A549 (cell line): ENCODE results near the gene PYGO1. TPM values are rescaled to one million over a fixed set of nuclear protein-coding genes. Genes with fewer than 3 reads are reported as not detected.
"Not testable (repeated sequence)": the region's sequence is repeated elsewhere in the genome, so short reads cannot be mapped to it uniquely, and the experiment has no call there.

Source experiments
- ATAC-seq, 2 experiments: fragments of 200-7000 bp in 1 of 2; fragments of >200 bp in 1 of 2; cut with Nextera tagmentation in 1 of 2; cut with Tn5 transposase in 1 of 2; 3 replicates each; pipeline versions ENCODE4 v1.8.0 to v1.9.1; 2018 to 2020; ENCODE audit warnings: mild to moderate bottlenecking in 1 of 2, moderate library complexity in 1 of 2
- CTCF ChIA-PET: fragments of 300-600 bp; sonication (Branson Sonifier 250); formaldehyde crosslinking; extraction: SDS; loops from one replicate; lab custom pipeline; 2021; ENCODE audit warnings: antibody characterized with exemption, inconsistent platforms; lab: Yijun Ruan, JAX
- POLR2A ChIA-PET: fragments of 350-600 bp; formaldehyde crosslinking; extraction: SDS; loops from one replicate; lab custom pipeline; 2021; ENCODE audit warnings: antibody characterized with exemption, inconsistent platforms; lab: Yijun Ruan, JAX
- DNase-seq, 2 experiments: peaks; one replicate each; pipeline versions ENCODE4 v3.0.0 to v3.0.0-alpha.2; 2011 to 2016; ENCODE audit warnings: low read depth in 1 of 2, low spot score in 1 of 2
- FAIRE-seq: peaks from 2 replicates; lab custom pipeline; 2011; peaks lifted over from hg19 to GRCh38; lab: Jason Lieb, UNC
- H3K27ac ChIP-seq, 2 experiments: fragments of >200 bp; sonication (Bioruptor Twin); formaldehyde crosslinking; 3 replicates each; pipeline ENCODE4 v1.5.1; 2016 to 2017
- H3K4me1 ChIP-seq: fragments of >200 bp; sonication (Bioruptor Twin); formaldehyde crosslinking; 3 replicates; pipeline ENCODE4 v1.6.1; 2016
- H3K4me2 ChIP-seq: fragments of >200 bp; sonication (Bioruptor Twin); formaldehyde crosslinking; 3 replicates; pipeline ENCODE4 v1.6.1; 2016
- H3K4me3 ChIP-seq: fragments of >200 bp; sonication (Bioruptor Twin); formaldehyde crosslinking; 3 replicates; pipeline ENCODE4 v1.5.1; 2016
- H3K9me3 ChIP-seq: fragments of >200 bp; sonication (Bioruptor Twin); formaldehyde crosslinking; 3 replicates; pipeline ENCODE4 v1.6.1; 2016
- BCL3 ChIP-seq: fragments of >200 bp; sonication (Bioruptor Twin); formaldehyde crosslinking; IDR thresholded peaks from 3 replicates; pipeline ENCODE4 v1.6.1; 2016
- BHLHE40 ChIP-seq: IDR thresholded peaks from 2 replicates; pipeline ENCODE4 v1.6.1; 2012; ENCODE audit warnings: low read depth, low read length, inconsistent platforms
- CHD2 ChIP-seq: fragments of 150-350 bp; IDR thresholded peaks from 2 replicates; pipeline ENCODE4 v1.6.1; 2014; ENCODE audit warnings: low read length; ENCODE audit not compliant: partially characterized antibody
- CTCF ChIP-seq: fragments of >200 bp; sonication (Bioruptor Twin); formaldehyde crosslinking; IDR thresholded peaks from 3 replicates; pipeline ENCODE4 v1.5.1; 2016
- EHMT2 ChIP-seq: fragments of 200-600 bp; sonication (generic); IDR thresholded peaks from 2 replicates; pipeline ENCODE4 v1.6.1; 2016; ENCODE audit warnings: antibody characterized with exemption, low read depth, mild to moderate bottlenecking, moderate library complexity
- EP300 ChIP-seq, 2 experiments: fragments of >200 bp; sonication (Bioruptor Twin); formaldehyde crosslinking; IDR thresholded peaks; 2 replicates in 1 of 2; 3 replicates in 1 of 2; pipeline ENCODE4 v1.6.1; 2016 to 2017
- FOXS1 ChIP-seq: fragments of 250-450 bp; sonication (Bioruptor Pico); IDR thresholded peaks from 2 replicates; pipeline ENCODE4 v1.5.0; 2020; ENCODE audit warnings: mild to moderate bottlenecking, moderate library complexity
- HMGXB4 ChIP-seq: fragments of 250-450 bp; sonication (Bioruptor Pico); IDR thresholded peaks from 2 replicates; pipeline ENCODE4 v1.5.0; 2021; ENCODE audit warnings: mild to moderate bottlenecking, moderate library complexity, borderline replicate concordance
- HOXB13 ChIP-seq: fragments of 250-450 bp; sonication (Bioruptor Pico); IDR thresholded peaks from 2 replicates; pipeline ENCODE4 v1.5.0; 2020; ENCODE audit warnings: low read depth, mild to moderate bottlenecking, moderate library complexity
- HOXB5 ChIP-seq: fragments of 250-450 bp; sonication (Bioruptor Pico); IDR thresholded peaks from 2 replicates; pipeline ENCODE4 v1.5.0; 2020; ENCODE audit warnings: mild to moderate bottlenecking, moderate library complexity
- JUNB ChIP-seq: fragments of >200 bp; sonication (Bioruptor Twin); formaldehyde crosslinking; IDR thresholded peaks from 2 replicates; pipeline ENCODE4 v1.6.1; 2016
- MAFK ChIP-seq: fragments of 450-650 bp; IDR thresholded peaks from 2 replicates; pipeline ENCODE4 v1.6.1; 2014; ENCODE audit not compliant: partially characterized antibody
- MAX ChIP-seq: IDR thresholded peaks from 2 replicates; pipeline ENCODE4 v1.6.1; 2012
- MAZ ChIP-seq: fragments of 150-350 bp; IDR thresholded peaks from 2 replicates; pipeline ENCODE4 v1.6.1; 2014; ENCODE audit warnings: antibody characterized with exemption, low read depth, low read length, borderline replicate concordance
- MYC ChIP-seq: IDR thresholded peaks from 2 replicates; pipeline ENCODE4 v1.6.1; 2012; ENCODE audit warnings: mild to moderate bottlenecking, inconsistent platforms, low read length, improper control_type of control experiment, borderline replicate concordance
- POLR2A ChIP-seq: IDR thresholded peaks from 2 replicates; pipeline ENCODE4 v1.6.1; 2012; ENCODE audit warnings: mild to moderate bottlenecking, low read length
- RAD21 ChIP-seq, 2 experiments: fragments of >200 bp in 1 of 2; sonication (Bioruptor Twin) in 1 of 2; formaldehyde crosslinking in 1 of 2; IDR thresholded peaks in 1 of 2; conservative IDR thresholded peaks in 1 of 2; 2 replicates in 1 of 2; 3 replicates in 1 of 2; pipeline ENCODE4 v1.6.1; 2012 to 2018; ENCODE audit warnings: inconsistent platforms in 1 of 2
- RARB ChIP-seq: fragments of 250-450 bp; sonication (Bioruptor Pico); IDR thresholded peaks from 2 replicates; pipeline ENCODE4 v1.8.0; 2021; ENCODE audit warnings: mild to moderate bottlenecking, moderate library complexity
- RNF2 ChIP-seq: fragments of 200-600 bp; sonication (generic); IDR thresholded peaks from 2 replicates; pipeline ENCODE4 v1.6.1; 2016; ENCODE audit warnings: low read depth, mild to moderate bottlenecking, antibody characterized with exemption, moderate library complexity, borderline replicate concordance
- TP53 ChIP-seq: fragments of 250-450 bp; sonication (Bioruptor Pico); IDR thresholded peaks from 2 replicates; pipeline ENCODE4 v1.5.0; 2021; ENCODE audit warnings: mild to moderate bottlenecking, moderate library complexity
- ZFP36 ChIP-seq: fragments of 450-650 bp; IDR thresholded peaks from 2 replicates; pipeline ENCODE4 v1.6.1; 2014; ENCODE audit warnings: borderline replicate concordance; ENCODE audit not compliant: partially characterized antibody
- ZNF302 ChIP-seq: fragments of 250-450 bp; sonication (Bioruptor Pico); IDR thresholded peaks from 2 replicates; pipeline ENCODE4 v1.9.0; 2021; ENCODE audit warnings: inconsistent platforms, mild to moderate bottlenecking, moderate library complexity
- WGBS: methylation state at CpG from one replicate; pipeline ENCODE4 v1.1.6; 2017; ENCODE audit errors: missing lambda C conversion rate; 5-methylcytosine and 5-hydroxymethylcytosine counted together
- polyA plus RNA-seq, 4 experiments: library from polyadenylated mRNA; depleted of rRNA in 3 of 4; stranded (reverse); fragments of >200 nt; fragmentation: RNase III in 1 of 4; extraction: RNeasy Plus Mini Kit Qiagen cat#74134 plus additional on column Dnase treatment in 1 of 4; gene quantifications; 2 replicates in 3 of 4; 3 replicates in 1 of 4; pipeline ENCODE4 v1.2.3, GENCODE V29; 2011 to 2017

The PYGO1 gene
- polyA plus RNA-seq, 2 of the 4 experiments (the other 2 are of a cell fraction), result 6.6 to 13.9 TPM

DNA sequence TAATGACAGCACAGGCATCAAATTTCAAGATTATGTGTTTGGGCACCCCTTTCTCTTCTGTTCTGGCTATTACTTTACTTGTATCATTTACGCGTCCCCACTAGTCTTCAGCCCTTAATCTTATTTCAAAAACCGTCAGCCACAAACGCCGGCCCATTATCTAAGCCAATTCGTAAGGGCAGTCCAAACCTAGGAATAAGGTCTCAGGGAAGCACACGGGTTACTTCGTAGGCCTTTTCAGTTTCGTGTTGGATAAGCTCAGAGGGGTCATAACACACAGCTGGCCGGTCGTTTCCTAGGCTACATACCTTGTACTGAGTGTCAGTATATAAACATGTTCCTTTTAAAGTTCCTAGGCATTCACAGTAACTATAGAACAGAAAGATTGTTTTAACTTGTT, 75.0 kb downstream of the PYGO1 start:
- Histone ChIP-seq H3K9me3 (no peaks in the 10 kb centered on the region), H3K4me1 (no peaks in the 10 kb centered on the region), H3K27ac (no peak overlapping the region), H3K4me3 (no peak overlapping the region), H3K4me2 (no peak overlapping the region)
- POLR2A ChIA-PET, result no interaction called here
- FAIRE-seq (no peak), ATAC-seq (no peak), DNase-seq (no peak)
- CTCF ChIA-PET, result interaction anchor here (0.7 to 2.3 kb wide), 6 partner anchors 13 to 130 kb away, joined by 3 to 12 read pairs (median 4); no protein-coding TSS in a partner anchor
- whole genome bisulfite sequencing, result 77% methylated on average over 11 of the region's 11 CpGs
- TF ChIP-seq MAZ (no peak), RARB (CRISPR knock-in tag) (no peak), ZNF302 (CRISPR knock-in tag) (no peak), BCL3 (no peak), CHD2 (no peak), HOXB5 (CRISPR knock-in tag) (no peak), EHMT2 (no peak), POLR2A (no peak), JUNB (no peak), MYC (no peak), EP300 (IDR thresholded peaks at IDR 0.05) (no peak), RAD21 (conservative IDR thresholded peaks at IDR 0.05 in 1 of 2, IDR thresholded peaks at IDR 0.05 in 1 of 2) (no peak), BHLHE40 (no peak), HOXB13 (CRISPR knock-in tag) (no peak), FOXS1 (CRISPR knock-in tag) (no peak)

DNA sequence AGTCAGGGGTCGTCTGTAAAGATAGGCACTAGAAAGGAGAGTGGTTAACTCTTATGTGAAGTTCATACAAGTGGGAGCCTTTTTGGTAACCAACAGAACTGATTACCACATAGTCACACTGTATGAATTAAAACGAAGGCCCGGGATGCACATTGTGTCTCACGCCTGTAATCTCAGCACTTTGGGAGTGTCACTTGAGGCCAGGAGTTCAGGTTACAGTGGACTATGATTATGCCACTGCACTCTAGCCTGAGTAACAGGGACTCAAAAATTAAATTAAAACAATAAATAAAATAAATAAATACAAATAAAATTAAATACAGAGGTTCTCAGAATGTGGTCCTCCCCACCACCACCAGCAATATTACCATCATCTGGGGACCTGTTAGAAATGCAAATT, 80.6 kb downstream of the PYGO1 start:
- DNase-seq (no peak), FAIRE-seq (no peak), ATAC-seq (no peak)
- Histone ChIP-seq H3K27ac (no peak overlapping the region), H3K4me1 (no peaks in the 10 kb centered on the region), H3K4me3 (no peak overlapping the region), H3K9me3 (peaks cover 5% of the 10 kb centered on the region; the same call in 1 of the 3 replicates), H3K4me2 (no peak overlapping the region)
- 73% methylated on average over 4 of the region's 4 CpGs for WGBS
- ChIA-PET POLR2A (no interaction called here), CTCF (no interaction called here)
- TF ChIP-seq MAX (no peak), HMGXB4 (no peak), ZFP36 (no peak), RAD21 (conservative IDR thresholded peaks at IDR 0.05 in 1 of 2, IDR thresholded peaks at IDR 0.05 in 1 of 2) (no peak), EP300 (IDR thresholded peaks at IDR 0.05) (no peak), EHMT2 (no peak), TP53 (CRISPR knock-in tag) (no peak), MAFK (no peak), RNF2 (no peak), CTCF (no peak), ZNF302 (CRISPR knock-in tag) (no peak)

GRCh38 chr15:55505407-55505806, 82.7 kb downstream of the PYGO1 start:
- not testable (repeated sequence) for FAIRE-seq, ATAC-seq
- WGBS, result 25% methylated on average over 5 of the region's 5 CpGs

More at GRCh38 chr15:55505407-55505806, 82.7 kb downstream of the PYGO1 start:
- H3K4me3 ChIP-seq, DNase-seq, H3K4me1 ChIP-seq, POLR2A ChIA-PET, H3K9me3 ChIP-seq, H3K4me2 ChIP-seq, H3K27ac ChIP-seq: not testable (repeated sequence)
- CTCF ChIA-PET, result interaction anchor here (0.7 kb wide), 1 partner anchor 10 kb away, joined by 3 read pairs; no protein-coding TSS in a partner anchor
